Measurements from ENCODE around the gene SLC38A2.

GRCh38 chr12:46402941-46403718, 30.6 kb upstream of the SLC38A2 start:
- TF ChIP-seq, protein P1, sequence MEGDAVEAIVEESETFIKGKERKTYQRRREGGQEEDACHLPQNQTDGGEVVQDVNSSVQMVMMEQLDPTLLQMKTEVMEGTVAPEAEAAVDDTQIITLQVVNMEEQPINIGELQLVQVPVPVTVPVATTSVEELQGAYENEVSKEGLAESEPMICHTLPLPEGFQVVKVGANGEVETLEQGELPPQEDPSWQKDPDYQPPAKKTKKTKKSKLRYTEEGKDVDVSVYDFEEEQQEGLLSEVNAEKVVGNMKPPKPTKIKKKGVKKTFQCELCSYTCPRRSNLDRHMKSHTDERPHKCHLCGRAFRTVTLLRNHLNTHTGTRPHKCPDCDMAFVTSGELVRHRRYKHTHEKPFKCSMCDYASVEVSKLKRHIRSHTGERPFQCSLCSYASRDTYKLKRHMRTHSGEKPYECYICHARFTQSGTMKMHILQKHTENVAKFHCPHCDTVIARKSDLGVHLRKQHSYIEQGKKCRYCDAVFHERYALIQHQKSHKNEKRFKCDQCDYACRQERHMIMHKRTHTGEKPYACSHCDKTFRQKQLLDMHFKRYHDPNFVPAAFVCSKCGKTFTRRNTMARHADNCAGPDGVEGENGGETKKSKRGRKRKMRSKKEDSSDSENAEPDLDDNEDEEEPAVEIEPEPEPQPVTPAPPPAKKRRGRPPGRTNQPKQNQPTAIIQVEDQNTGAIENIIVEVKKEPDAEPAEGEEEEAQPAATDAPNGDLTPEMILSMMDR (IDR thresholded peaks at IDR 0.05; ENCODE audit: insufficient read depth, low read depth, low read length) = no peak
- TF ChIP-seq EZH2 (IDR thresholded peaks at IDR 0.05; ENCODE audit: insufficient read depth, low read length) = no peak
